Tibial nerve (tissue), 4 donors: ENCODE results near the gene GIPC2. TPM values are rescaled to one million over a fixed set of nuclear protein-coding genes. Genes with fewer than 3 reads are reported as not detected.
"Not testable (repeated sequence)": the region's sequence is repeated elsewhere in the genome, so short reads cannot be mapped to it uniquely, and the experiment has no call there.

Source experiments
- DNase-seq, 2 donors: peaks; one replicate each; pipeline ENCODE4 v3.0.0-alpha.2; 2019; ENCODE audit warnings: low spot score in 2 of 2
- H3K27ac ChIP-seq, 4 donors: fragments of 200-600 bp; sonication (generic) in 3 of 4; one replicate each; pipeline ENCODE4 v1.5.1; 2017 to 2019; ENCODE audit warnings: mild to moderate bottlenecking in 1 of 4
- H3K27me3 ChIP-seq, 2 donors: fragments of 200-600 bp; sonication (generic) in 1 of 2; one replicate each; pipeline versions ENCODE4 v1.5.1 to v1.6.0; 2017 to 2019
- H3K36me3 ChIP-seq, 3 donors: fragments of 200-600 bp; sonication (generic); one replicate each; pipeline ENCODE4 v1.5.1; 2018 to 2019
- H3K4me1 ChIP-seq, 4 donors: fragments of 200-600 bp; sonication (generic) in 3 of 4; one replicate each; pipeline ENCODE4 v1.5.1; 2017 to 2019
- H3K4me3 ChIP-seq, 4 donors: fragments of 200-600 bp; sonication (generic) in 3 of 4; one replicate each; pipeline ENCODE4 v1.5.1; 2017 to 2019; ENCODE audit warnings: mild to moderate bottlenecking in 1 of 4, moderate library complexity in 1 of 4
- H3K9me3 ChIP-seq, 4 donors: fragments of 200-600 bp; sonication (generic) in 3 of 4; one replicate each; pipeline ENCODE4 v1.5.1; 2017 to 2019
- EP300 ChIP-seq, 2 donors: sonication (generic); formaldehyde crosslinking; IDR thresholded peaks; one replicate each; pipeline ENCODE4 v1.6.1; 2017; ENCODE audit warnings: antibody characterized with exemption in 2 of 2, mild to moderate bottlenecking in 1 of 2
- POLR2A ChIP-seq, 2 donors: fragments of 450-650 bp; IDR thresholded peaks; one replicate each; pipeline ENCODE4 v1.6.1; 2017; ENCODE audit warnings: antibody characterized with exemption in 2 of 2, mild to moderate bottlenecking in 2 of 2, moderate library complexity in 2 of 2
- WGBS, 2 donors: methylation state at CpG; one replicate each; pipeline ENCODE4 v1.1.5; 2018; 5-methylcytosine and 5-hydroxymethylcytosine counted together
- total RNA-seq, 4 donors: library from RNA; depleted of rRNA; stranded (reverse); fragments of >200 nt; gene quantifications; one replicate each; pipeline ENCODE4 v1.1.0, GENCODE V29; 2016
- TF ChIP-seq, protein P1 (sequence below), 5 experiments: fragments of 200-600 bp in 3 of 5; fragments of 450-650 bp in 2 of 5; sonication (generic) in 3 of 5; IDR thresholded peaks; one replicate each; pipeline ENCODE4 v1.5.1; 2016 to 2019; ENCODE audit warnings: antibody characterized with exemption in 5 of 5, mild to moderate bottlenecking in 3 of 5, moderate library complexity in 2 of 5

The GIPC2 gene, protein sequence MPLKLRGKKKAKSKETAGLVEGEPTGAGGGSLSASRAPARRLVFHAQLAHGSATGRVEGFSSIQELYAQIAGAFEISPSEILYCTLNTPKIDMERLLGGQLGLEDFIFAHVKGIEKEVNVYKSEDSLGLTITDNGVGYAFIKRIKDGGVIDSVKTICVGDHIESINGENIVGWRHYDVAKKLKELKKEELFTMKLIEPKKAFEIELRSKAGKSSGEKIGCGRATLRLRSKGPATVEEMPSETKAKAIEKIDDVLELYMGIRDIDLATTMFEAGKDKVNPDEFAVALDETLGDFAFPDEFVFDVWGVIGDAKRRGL
- 1 to 10 TPM; 2.1 to 6.9 (median 3.7) TPM for total RNA-seq

- peak within 1 kb of the TSS; percentile 40 to 71 (median 60) for H3K4me3 ChIP-seq
- DNase-seq = no peak
- 4 to 16% methylated on average over 17 to 54 of the region's 85 CpGs for WGBS, 2 donors
Measured at GRCh38 chr1:78045926-78046778, at the start of gene GIPC2. Gene GIPC2 (plus strand): TSS chr1:78045966. CDS start chr1:78046095, 129 bp downstream.

DNA sequence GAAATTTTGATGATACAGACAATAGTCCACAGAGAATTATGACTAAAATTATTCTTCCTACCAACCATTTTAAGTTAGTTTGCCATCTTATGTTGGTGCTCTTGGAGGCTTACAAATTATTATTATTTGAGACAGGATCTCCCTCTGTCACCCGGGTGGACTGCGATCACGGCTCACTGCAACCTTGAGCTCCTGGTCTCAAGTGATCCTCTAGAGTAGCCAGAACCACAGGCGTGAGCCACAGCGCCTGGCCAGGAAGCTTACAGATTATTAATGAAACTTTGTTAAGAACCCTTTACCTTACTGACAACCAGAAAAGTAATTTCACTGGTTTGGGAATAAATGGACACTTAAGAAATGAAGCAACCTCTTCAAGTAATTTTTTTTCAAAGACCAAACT is 49.0 kb upstream of the GIPC2 start:
- Histone ChIP-seq H3K4me3 (no peak overlapping the region), H3K36me3 (peaks cover 0 to 11% (median 3%) of the 10 kb centered on the region in 3 donors), H3K4me1 (no peaks in the 10 kb centered on the region), H3K9me3 (no peaks in the 10 kb centered on the region), H3K27me3 (no peaks in the 10 kb centered on the region), H3K27ac (no peak overlapping the region)
- DNase-seq = no peak
- TF ChIP-seq EP300 (IDR thresholded peaks at IDR 0.05) = no peak
- TF ChIP-seq POLR2A (IDR thresholded peaks at IDR 0.05) = no peak
- TF ChIP-seq, protein P1, sequence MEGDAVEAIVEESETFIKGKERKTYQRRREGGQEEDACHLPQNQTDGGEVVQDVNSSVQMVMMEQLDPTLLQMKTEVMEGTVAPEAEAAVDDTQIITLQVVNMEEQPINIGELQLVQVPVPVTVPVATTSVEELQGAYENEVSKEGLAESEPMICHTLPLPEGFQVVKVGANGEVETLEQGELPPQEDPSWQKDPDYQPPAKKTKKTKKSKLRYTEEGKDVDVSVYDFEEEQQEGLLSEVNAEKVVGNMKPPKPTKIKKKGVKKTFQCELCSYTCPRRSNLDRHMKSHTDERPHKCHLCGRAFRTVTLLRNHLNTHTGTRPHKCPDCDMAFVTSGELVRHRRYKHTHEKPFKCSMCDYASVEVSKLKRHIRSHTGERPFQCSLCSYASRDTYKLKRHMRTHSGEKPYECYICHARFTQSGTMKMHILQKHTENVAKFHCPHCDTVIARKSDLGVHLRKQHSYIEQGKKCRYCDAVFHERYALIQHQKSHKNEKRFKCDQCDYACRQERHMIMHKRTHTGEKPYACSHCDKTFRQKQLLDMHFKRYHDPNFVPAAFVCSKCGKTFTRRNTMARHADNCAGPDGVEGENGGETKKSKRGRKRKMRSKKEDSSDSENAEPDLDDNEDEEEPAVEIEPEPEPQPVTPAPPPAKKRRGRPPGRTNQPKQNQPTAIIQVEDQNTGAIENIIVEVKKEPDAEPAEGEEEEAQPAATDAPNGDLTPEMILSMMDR (IDR thresholded peaks at IDR 0.05) = no peak
- 94 to 98% methylated on average over 5 of the region's 5 CpGs for WGBS, 2 donors

More at GRCh38 chr1:78045926-78046778, at the start of gene GIPC2:
- no peaks in the 10 kb centered on the region for H3K36me3 ChIP-seq
- H3K27ac ChIP-seq = peak within 1 kb of the TSS; percentile 32 to 77 (median 58)
- H3K4me1 ChIP-seq = peaks cover 0 to 14% (median 0%) of the 10 kb centered on the region in 4 donors
- H3K9me3 ChIP-seq = no peaks in the 10 kb centered on the region
- H3K27me3 ChIP-seq = peaks cover 0 to 26% of the 10 kb centered on the region in 2 donors
- TF ChIP-seq, protein P1 (IDR thresholded peaks at IDR 0.05) = no peak
- TF ChIP-seq POLR2A (IDR thresholded peaks at IDR 0.05) = no peak
- TF ChIP-seq EP300 (IDR thresholded peaks at IDR 0.05) = no peak

DNA sequence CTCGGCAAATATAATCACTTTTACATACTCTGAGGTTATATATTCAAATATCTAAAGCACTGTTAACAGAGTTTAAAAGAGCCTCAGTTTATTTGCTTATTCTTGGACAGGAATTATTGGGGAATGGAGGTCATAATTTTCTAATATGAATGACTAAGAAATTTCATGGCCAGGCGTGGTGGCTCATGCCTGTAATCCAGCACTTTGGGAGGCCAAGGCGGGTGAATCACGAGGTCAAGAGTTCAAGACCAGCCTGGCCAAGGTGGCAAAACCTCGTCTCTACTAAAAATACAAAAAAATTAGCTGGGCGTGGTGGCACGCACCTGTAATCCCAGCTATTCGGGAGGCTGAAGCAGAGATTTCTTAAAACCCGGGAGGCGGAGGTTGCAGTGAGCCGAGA is 45.2 kb upstream of the GIPC2 start:
- WGBS, 2 donors = 87 to 89% methylated on average over 11 of the region's 11 CpGs
- H3K27me3 ChIP-seq, H3K36me3 ChIP-seq, DNase-seq, H3K4me3 ChIP-seq, H3K27ac ChIP-seq, H3K9me3 ChIP-seq: not testable (repeated sequence)
- peaks cover 0 to 22% (median 4%) of the 10 kb centered on the region in 4 donors for H3K4me1 ChIP-seq

GRCh38 chr1:78003070-78003746 is 42.6 kb upstream of the GIPC2 start:
- peak overlapping the region in 2 of 4 donors; percentile 13 to 64 for H3K4me3 ChIP-seq
- no peaks in the 10 kb centered on the region for H3K27me3 ChIP-seq
- TF ChIP-seq EP300 (IDR thresholded peaks at IDR 0.05) = no peak
- TF ChIP-seq, protein P1 (IDR thresholded peaks at IDR 0.05) = no peak
- TF ChIP-seq POLR2A (IDR thresholded peaks at IDR 0.05) = no peak
- H3K36me3 ChIP-seq = no peaks in the 10 kb centered on the region
- DNase-seq = no peak
- no peaks in the 10 kb centered on the region for H3K9me3 ChIP-seq
- H3K27ac ChIP-seq = peak overlapping the region; percentile 86 to 96 (median 91)
- 12 to 15% methylated on average over 3 of the region's 3 CpGs for WGBS, 2 donors
- H3K4me1 ChIP-seq = peaks cover 0 to 35% (median 9%) of the 10 kb centered on the region in 4 donors

DNA sequence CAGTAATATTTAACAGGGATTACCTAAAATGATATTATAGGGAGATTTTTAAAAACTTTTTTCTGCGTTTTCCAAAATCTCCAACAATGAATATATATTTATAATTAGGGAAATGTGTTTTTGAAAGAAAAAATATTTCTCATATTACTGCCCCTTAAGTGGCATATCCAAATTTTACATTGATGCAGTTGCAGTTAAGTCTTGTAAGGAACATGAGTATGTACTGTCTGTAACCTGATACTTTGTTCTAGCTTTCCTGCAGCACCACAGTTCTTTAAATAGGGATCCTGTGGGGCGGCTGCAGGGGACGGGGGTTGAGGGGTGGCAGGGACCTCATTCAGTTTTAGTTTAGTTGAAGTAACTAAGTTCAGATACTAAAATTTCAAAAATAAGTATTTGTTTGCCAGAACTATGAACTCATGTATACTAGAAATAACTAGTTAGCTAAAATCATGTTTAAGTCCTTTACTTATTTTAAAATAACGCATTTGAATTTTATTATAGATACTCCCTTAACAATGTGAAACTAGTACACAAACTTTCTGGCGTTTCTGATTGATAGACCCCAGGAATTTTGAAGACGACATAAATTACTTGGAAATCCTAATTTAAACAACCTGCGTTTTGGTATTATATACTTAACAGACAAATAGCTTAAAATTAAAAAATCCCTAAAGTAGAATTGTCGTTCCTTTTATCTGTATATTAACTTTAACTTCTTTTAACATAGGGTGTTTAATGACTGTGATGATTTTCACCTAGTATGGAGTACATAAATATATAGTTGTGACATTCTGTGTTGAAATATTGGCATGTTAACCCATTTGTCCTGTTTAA is 41.7 kb upstream of the GIPC2 start:
- Histone ChIP-seq H3K27ac (peak overlapping the region; percentile 86 to 96 (median 91)), H3K36me3 (no peaks in the 10 kb centered on the region), H3K4me3 (peak overlapping the region; percentile 23 to 64 (median 53)), H3K4me1 (peaks cover 0 to 44% (median 11%) of the 10 kb centered on the region in 4 donors), H3K9me3 (no peaks in the 10 kb centered on the region), H3K27me3 (no peaks in the 10 kb centered on the region)
- peak in 1 of 2 donors; percentile 38 for DNase-seq
- TF ChIP-seq EP300 (IDR thresholded peaks at IDR 0.05) (no peak), POLR2A (IDR thresholded peaks at IDR 0.05) (peak in 1 of 2 donors; percentile 8)
- TF ChIP-seq, protein P1 (IDR thresholded peaks at IDR 0.05) = no peak
- WGBS, 2 donors = 3 to 4% methylated on average over 8 of the region's 8 CpGs
